Body of pancreas (tissue), 4 donors: ENCODE measurements around the gene STPG1.

Source experiments
- CTCF ChIP-seq, 7 experiments: fragments of 450-650 bp in 4 of 7; fragments of 200-600 bp in 3 of 7; sonication (generic) in 3 of 7; IDR thresholded peaks; one replicate each; pipeline ENCODE4 v1.5.1; 2016 to 2019; ENCODE audit warnings: antibody characterized with exemption in 7 of 7
- POLR2A ChIP-seq, 3 donors: fragments of 450-650 bp; IDR thresholded peaks; one replicate each; pipeline ENCODE4 v1.6.1; 2016; ENCODE audit warnings: antibody characterized with exemption in 3 of 3, mild to moderate bottlenecking in 2 of 3

DNA sequence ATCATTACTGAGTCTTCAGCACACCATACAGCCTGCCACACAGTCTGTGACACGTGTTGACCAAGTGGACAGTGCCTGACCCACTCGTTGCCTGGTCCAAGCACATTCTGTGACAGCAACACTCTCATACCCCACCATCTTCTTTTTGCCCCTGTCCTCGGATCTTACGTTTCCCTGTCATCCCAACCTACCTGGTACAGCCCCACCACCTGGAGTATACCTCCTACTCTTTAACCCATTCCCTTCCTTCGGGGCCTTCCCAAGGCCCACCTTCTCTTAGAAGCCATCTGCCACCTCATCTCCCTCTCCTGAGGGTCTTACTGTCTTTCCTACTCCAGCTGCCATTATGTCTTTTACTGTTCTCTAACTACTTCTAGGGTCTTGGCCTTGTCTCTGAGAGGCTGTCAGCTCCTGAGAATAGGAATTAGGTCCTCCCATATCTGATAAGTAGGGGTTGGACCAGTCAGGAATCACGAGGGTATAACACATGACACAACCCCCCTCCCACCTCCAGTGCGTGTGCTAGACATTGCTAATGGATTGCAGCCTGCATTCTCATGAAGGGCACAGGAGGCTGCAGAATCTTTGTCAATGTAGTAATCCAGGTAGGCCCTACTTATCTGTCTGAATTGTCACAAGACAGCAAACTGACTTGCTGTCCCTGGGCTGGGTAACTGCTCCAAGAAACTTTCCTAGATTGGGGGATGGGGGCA, 81.5 kb downstream of the STPG1 start:
- TF ChIP-seq POLR2A (IDR thresholded peaks at IDR 0.05) = no peak
- TF ChIP-seq CTCF (IDR thresholded peaks at IDR 0.05) = no peak
